HepG2 (cell line): Measurements from ENCODE around the gene HELB. TPM values are rescaled to one million over a fixed set of nuclear protein-coding genes. Genes with fewer than 3 reads are reported as not detected.
A peak's percentile ranks its signal among the peaks of the same experiment; 100 is the strongest.

Source experiments
- FOXK2 ChIP-seq: fragments of 450-650 bp; IDR thresholded peaks from 2 replicates; pipeline ENCODE4 v1.6.1; 2016
- HINFP ChIP-seq: sonication (generic); formaldehyde crosslinking; IDR thresholded peaks from 2 replicates; pipeline ENCODE4 v1.4.0; 2020; ENCODE audit warnings: low read depth, mild to moderate bottlenecking, missing genetic modification reagents
- HOXA3 ChIP-seq: sonication (generic); formaldehyde crosslinking; IDR thresholded peaks from 2 replicates; pipeline ENCODE4 v1.5.0; 2020; ENCODE audit warnings: missing genetic modification reagents
- KLF13 ChIP-seq: sonication (generic); formaldehyde crosslinking; IDR thresholded peaks from 2 replicates; pipeline ENCODE4 v1.4.0; 2020; ENCODE audit warnings: mild to moderate bottlenecking, missing genetic modification reagents
- PAXIP1 ChIP-seq: sonication (generic); formaldehyde crosslinking; conservative IDR thresholded peaks from 2 replicates; pipeline ENCODE4 v1.4.0; 2020; ENCODE audit warnings: mild to moderate bottlenecking, missing genetic modification reagents, moderate library complexity
- PLSCR1 ChIP-seq: sonication (generic); formaldehyde crosslinking; IDR thresholded peaks from 2 replicates; pipeline ENCODE4 v1.5.0; 2020; ENCODE audit warnings: missing genetic modification reagents, mild to moderate bottlenecking, borderline replicate concordance
- RBM22 ChIP-seq: fragments of 200-400 bp; formaldehyde crosslinking; optimal IDR thresholded peaks from 2 replicates; pipeline ENCODE3; 2017; ENCODE audit warnings: mild to moderate bottlenecking, low read length, moderate library complexity
- SMARCC2 ChIP-seq: fragments of 450-650 bp; IDR thresholded peaks from 2 replicates; pipeline ENCODE4 v1.6.1; 2017; ENCODE audit warnings: antibody characterized with exemption, mild to moderate bottlenecking
- TBX2 ChIP-seq: sonication (generic); formaldehyde crosslinking; IDR thresholded peaks from 2 replicates; pipeline ENCODE4 v1.5.0; 2020; ENCODE audit warnings: missing genetic modification reagents, mild to moderate bottlenecking, borderline replicate concordance
- TEF ChIP-seq: sonication (generic); formaldehyde crosslinking; IDR thresholded peaks from 2 replicates; pipeline ENCODE4 v1.5.0; 2020; ENCODE audit warnings: missing genetic modification reagents
- THAP7 ChIP-seq: sonication (generic); formaldehyde crosslinking; IDR thresholded peaks from 2 replicates; pipeline ENCODE4 v1.8.1; 2023; ENCODE audit warnings: mild to moderate bottlenecking, missing genetic modification reagents
- TSC22D2 ChIP-seq: sonication (generic); formaldehyde crosslinking; IDR thresholded peaks from 2 replicates; pipeline ENCODE4 v1.5.1; 2020; ENCODE audit warnings: missing genetic modification reagents, mild to moderate bottlenecking, borderline replicate concordance
- XRCC5 ChIP-seq: fragments of 200-400 bp; formaldehyde crosslinking; optimal IDR thresholded peaks from 2 replicates; pipeline ENCODE3; 2017; ENCODE audit warnings: mild to moderate bottlenecking, low read length
- ZFX ChIP-seq: sonication (generic); formaldehyde crosslinking; IDR thresholded peaks from 2 replicates; pipeline ENCODE4 v1.4.0; 2020; ENCODE audit warnings: mild to moderate bottlenecking, low read depth, missing genetic modification reagents, moderate library complexity
- ZNF136 ChIP-seq: sonication (generic); formaldehyde crosslinking; IDR thresholded peaks from 2 replicates; pipeline ENCODE4 v1.8.1; 2022; ENCODE audit warnings: low read depth, mild to moderate bottlenecking, moderate library complexity, missing genetic modification reagents
- ZNF205 ChIP-seq: IDR thresholded peaks from 2 replicates; pipeline ENCODE4 v1.6.1; 2018; ENCODE audit warnings: missing biosample characterization, missing genetic modification reagents
- ZNF24 ChIP-seq: fragments of 450-650 bp; IDR thresholded peaks from 2 replicates; pipeline ENCODE4 v1.6.1; 2017; ENCODE audit warnings: antibody characterized with exemption, mild to moderate bottlenecking
- ZNF549 ChIP-seq: sonication (generic); formaldehyde crosslinking; IDR thresholded peaks from 2 replicates; pipeline ENCODE4 v1.5.0; 2020; ENCODE audit warnings: missing genetic modification reagents
- ZNF749 ChIP-seq: sonication (generic); formaldehyde crosslinking; IDR thresholded peaks from 2 replicates; pipeline ENCODE4 v1.8.0; 2022; ENCODE audit warnings: mild to moderate bottlenecking, missing genetic modification reagents, moderate library complexity, borderline replicate concordance
- ZSCAN31 ChIP-seq: sonication (generic); formaldehyde crosslinking; IDR thresholded peaks from 2 replicates; pipeline ENCODE4 v1.5.0; 2020; ENCODE audit warnings: low read depth, mild to moderate bottlenecking, missing genetic modification reagents
- polyA plus RNA-seq, 8 experiments: library from polyadenylated mRNA; depleted of rRNA in 3 of 8; stranded (reverse) in 7 of 8; unstranded in 1 of 8; fragments of >200 nt; fragmentation: Illumina TruSeq in 4 of 8; extraction: Trizol in 4 of 8; gene quantifications; 2 replicates each; pipeline versions ENCODE4 v1.2.1 to v1.2.3, GENCODE V29; 2011 to 2016; ENCODE audit warnings: low read depth in 4 of 8, missing spikeins in 1 of 8, mixed read lengths in 1 of 8; ENCODE audit not compliant: insufficient read depth in 1 of 8
- total RNA-seq, 5 experiments: library from RNA; depleted of rRNA; stranded (reverse); fragments of >200 nt; fragmentation: Illumina TruSeq; extraction: Trizol; gene quantifications; 2 replicates each; pipeline ENCODE4 v1.2.3, GENCODE V29; 2016; ENCODE audit warnings: low read depth in 1 of 5

HELB gene
- total and polyA plus RNA-seq, 2 of the 13 experiments (the other 11 are each of a cell fraction or from before 2014, with no cell fraction given) = 1.7 to 3.7 TPM

- no peak for TF ChIP-seq ZNF749 (CRISPR knock-in tag)
- TF ChIP-seq TSC22D2 (CRISPR knock-in tag) = no peak
- TF ChIP-seq TBX2 (CRISPR knock-in tag) = peak; percentile 44; the same call in 1 of the 2 replicates
- no peak for TF ChIP-seq TEF (CRISPR knock-in tag)
- TF ChIP-seq RBM22 = no peak
- TF ChIP-seq ZNF24 = no peak
- TF ChIP-seq ZSCAN31 (CRISPR knock-in tag) = no peak
- TF ChIP-seq PAXIP1 (CRISPR knock-in tag) = no peak; the same call in 1 of the 2 replicates
- TF ChIP-seq ZNF205 = no peak
- TF ChIP-seq XRCC5 = peak; percentile 43
- 0 out of 2 replicates have a peak, but pooled peaks have one; percentile 44 for TF ChIP-seq HINFP
- no peak for TF ChIP-seq FOXK2
- TF ChIP-seq HOXA3 (CRISPR knock-in tag) = peak; percentile 59
- no peak for TF ChIP-seq SMARCC2
- no peak for TF ChIP-seq KLF13 (CRISPR knock-in tag)
- peak; percentile 75 for TF ChIP-seq ZFX (CRISPR knock-in tag)
- no peak for TF ChIP-seq ZNF136 (CRISPR knock-in tag)
- TF ChIP-seq THAP7 (CRISPR knock-in tag) = no peak
- no peak for TF ChIP-seq PLSCR1 (CRISPR knock-in tag)
- no peak for TF ChIP-seq ZNF549 (CRISPR knock-in tag)
Measured at GRCh38 chr12:66301944-66302826, at the start of gene HELB (continued).
